DMS79 treated with DMSO at 0.1 percent for 48 hours (cell line): ENCODE results near the gene LRMDA.
A peak's percentile ranks its signal among the peaks of the same experiment; 100 is the strongest.

Experiments
- DNase-seq: peaks from one replicate; lab custom pipeline; 2025; lab: John Stamatoyannopoulos, UW

Gene LRMDA

DNA sequence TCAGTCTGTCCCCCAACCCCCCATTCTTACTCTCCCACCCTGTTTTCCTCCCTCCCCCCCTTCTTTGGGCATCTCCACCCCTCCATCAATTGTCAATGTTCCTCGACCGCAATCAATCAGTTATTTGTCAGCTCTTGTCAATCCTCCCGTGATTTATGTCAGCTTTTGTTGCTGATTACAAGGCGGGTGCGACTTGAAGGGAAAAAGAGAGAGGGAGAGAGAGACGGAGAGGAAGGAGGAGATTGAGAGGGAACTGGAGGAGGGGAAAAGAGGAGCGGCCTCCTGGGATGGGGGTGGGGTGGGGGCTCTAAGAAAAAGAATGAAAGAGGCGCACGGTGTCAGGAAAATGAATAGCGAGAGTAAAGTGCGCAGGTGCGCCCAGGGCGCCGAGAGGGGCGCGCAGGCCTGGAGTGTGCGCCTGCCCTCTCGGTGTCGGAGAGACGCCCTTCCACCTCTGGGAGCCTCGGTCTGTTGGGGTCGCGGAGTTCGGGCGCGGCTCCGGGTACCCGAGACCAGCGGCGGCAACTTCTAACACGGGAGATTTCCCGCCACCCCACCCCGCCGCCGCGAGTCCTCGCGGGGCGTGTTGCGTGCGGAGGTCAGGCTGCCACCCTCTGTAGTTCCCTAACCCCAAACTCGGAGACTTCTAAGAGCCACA lies 28.8 kb upstream of the LRMDA start:
- DNase-seq = peak; percentile 70

DNA sequence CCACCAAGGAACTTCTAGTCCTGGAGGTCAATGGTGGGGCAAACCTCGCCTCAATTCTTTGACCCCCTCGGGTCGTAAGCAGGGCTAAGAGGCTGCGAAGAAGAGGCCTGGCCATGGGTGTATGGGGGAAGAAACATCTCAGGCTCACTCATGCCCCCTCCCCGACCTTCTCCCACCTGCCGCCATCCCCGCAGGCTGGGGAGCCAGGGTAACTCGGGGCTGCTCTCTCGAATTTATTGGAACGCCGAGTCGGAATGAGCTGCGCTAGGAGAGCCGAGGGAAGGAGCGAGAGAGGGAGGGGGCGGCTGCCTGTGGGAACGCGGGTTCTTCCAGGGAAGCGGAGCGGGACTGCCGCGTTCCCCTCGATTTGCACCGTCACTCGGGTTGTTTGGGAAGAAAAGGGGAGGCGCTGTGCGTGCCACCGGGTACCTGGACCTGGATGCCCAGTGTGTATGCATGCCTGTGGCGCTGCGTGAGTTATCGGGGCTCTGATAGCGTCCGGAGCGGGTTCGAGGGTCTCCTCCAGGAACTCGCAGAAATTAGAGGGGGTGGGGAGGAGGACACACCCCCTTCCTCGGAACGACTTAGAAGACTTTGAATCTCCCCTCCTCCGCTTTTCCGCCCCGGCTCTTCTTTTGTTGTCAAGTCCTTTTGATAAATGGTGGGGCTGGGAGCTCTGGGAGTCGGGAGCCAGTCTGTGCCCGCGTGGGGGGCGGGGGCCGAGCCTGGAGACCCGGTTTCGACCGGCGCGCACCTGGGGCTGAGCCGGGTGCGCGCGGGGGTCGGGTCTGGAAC lies 28.1 kb upstream of the LRMDA start:
- DNase-seq = peak; percentile 9

DNA sequence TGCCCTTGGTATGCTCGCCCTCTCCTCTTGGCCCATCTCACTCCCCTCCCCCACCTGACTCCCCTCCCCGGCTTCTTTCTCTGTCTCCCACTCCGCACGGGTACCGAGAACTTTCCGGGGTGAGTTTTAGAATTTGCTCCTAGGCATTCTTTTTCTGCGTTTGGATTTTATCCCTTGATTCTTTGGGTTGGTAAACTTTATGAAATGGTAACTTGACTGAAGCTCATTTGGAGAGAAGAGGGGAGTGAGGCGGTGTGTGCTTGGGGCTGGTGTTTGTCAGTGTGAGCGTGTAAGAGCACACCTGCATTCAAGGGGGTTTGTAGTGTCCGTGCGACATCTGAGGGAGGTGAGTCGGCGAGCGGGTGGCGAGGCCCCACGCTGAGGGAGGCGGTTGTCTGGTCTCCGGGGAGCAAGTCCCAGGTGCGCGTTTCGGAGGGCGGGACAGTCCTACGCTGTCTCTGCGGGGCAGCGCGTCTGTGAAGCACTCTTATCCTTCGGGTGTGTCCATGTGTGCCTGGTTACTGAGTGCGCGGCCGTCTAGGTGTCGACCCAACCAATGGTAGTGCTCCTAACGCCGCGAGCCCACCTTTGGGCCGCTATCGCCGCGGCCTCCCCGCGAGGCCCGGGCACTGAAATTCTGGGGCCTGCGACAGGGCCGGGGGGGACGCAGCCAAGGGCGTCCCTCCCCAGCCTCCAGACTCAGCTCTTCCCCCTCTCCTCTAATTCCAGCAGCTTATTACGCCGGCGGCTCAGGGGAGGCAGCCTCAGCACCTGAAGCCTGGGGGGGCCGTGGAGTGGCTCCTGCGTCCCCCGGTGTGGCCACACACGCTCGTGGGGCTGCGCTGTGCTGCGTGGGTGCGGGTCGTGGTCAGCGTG lies 27.2 kb upstream of the LRMDA start:
- DNase-seq = peak; percentile 51

DNA sequence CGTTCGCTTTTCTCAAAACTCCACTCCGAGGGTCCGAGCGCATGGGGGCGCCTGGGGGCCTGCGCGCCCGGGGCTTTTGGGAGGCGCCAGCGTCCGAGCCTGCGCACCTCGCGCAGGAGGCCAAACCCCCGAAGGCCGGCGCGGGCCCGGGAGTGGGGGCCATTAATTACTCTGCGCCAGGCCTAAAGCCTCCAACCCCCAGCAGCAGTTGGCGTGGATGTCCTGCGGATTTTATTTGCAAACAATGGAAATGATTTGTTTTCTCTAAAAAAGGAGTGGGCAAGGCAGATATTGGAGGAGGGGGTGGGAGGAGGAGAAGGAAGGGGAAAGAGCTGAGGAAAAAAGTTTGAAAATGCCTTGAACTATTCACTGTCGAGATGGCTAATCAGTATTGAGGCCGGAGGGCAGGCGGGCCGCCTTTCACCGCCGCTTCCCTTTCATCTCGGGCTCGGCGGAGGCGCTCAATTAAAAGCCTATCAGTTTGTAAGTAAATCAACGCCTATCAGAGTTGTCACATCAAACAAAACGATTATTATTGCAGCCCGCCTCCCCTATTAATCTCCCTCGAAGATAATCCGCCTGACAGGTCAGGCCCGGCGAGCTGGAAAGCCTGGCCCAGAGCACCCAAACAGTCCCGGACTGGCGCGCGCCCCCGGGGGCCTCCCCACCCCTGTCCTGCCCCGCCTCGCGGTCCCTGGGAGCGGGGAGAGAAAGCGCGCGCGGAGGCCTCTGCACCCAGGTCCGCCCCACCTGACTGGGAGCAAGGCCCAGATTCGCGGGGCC lies 26.4 kb upstream of the LRMDA start:
- DNase-seq = peak; percentile 20

DNA sequence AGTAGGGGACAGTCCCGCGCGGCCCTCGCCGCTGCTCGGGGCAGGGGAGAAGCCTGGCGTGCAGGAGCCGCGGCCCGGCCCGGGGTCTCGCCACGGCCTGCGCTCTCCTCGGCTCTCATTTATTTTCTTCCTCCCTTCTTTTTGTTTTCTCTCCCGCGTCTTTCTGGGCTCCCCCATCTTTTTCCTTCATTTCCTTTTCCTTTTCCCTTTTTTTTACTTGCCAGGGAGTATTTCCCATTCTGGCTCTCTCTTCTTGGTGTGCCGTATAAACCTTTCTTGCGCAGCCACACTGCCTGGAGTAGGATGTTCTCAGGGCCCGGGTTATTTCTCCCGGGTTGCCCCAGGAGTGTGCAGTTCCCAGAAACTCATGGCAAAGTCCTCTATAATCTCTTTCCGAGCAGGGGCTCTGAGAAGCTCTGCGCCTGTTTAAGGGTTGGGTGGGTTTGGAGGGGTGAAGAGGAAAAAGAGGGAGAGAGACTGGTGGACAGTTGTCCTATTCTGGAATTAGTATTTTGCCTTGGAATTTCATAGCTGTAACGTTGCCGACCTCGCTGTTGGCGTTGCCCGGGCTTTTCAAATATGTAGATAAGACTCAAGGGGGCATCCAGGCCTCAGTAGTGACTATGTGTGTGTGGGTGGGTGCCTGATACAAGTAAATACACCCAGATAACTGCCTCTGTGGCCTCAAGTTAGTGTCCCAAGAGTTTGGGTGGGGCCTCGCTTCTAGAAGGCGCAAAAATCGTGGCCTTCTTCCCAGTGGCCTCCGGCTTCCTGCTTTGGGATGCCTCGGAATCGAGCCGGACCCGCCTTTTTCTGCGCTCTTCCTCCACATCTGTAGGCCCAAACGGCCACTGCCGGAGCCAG lies 25.6 kb upstream of the LRMDA start:
- no peak for DNase-seq

DNA sequence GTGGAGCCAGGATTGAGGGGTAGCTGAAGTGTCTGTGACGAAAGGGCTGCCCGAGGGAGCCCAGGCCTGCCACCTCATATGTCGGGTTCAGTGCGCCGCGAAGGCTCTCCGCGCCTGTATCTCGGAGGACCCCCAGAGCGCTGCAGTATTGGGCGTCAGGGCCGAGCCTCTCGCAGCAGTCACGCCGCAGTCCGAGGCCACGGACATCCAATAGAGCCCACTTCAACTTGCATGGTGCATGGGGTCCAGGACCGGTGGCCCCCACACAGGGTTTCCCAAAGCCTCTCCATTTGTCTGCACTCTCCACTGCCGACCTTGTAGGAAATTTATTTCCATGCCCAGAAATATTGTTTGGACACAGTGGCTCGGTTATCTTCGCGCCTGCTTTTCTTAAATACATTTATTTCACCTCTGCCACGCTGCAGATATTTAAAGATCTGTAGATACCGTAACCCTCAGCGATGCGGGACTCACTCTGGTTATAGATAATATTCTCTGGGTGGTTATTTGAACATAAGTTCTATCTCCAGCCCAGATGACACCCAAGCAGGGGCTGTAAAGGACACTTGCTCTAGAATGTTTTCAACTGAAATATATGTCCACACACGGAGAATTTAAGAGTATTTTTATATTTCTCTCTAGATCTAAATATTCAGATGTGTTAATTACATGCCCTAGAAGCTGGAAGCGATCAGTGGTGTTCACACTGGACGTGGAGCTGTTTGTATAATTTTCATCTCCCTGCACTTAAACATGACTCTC lies 24.8 kb upstream of the LRMDA start:
- no peak for DNase-seq

DNA sequence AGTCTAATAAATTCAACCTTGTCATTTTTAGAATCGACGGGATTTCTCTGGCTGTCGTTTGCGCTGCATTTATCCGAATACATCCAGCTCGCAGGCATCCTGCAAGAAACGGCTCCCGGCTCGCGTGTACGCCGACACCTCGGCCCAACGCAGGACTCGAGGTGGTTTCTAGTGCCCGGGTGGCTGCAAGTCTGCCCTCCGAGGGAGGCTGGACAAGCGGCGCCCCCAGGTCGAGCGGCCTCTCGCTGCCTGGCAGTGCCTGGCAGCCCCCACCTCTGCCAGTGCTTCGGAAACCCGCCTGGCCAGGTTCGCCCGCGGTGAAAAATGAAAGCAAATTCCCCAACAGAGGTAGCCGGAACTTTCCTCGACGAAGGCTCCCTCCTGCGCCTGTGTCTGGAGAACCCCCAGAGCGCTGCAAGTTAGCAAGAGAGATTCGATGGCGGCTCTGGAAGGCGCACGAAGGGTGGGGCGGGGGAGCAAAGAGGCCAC lies 24.2 kb upstream of the LRMDA start:
- DNase-seq = no peak

DNA sequence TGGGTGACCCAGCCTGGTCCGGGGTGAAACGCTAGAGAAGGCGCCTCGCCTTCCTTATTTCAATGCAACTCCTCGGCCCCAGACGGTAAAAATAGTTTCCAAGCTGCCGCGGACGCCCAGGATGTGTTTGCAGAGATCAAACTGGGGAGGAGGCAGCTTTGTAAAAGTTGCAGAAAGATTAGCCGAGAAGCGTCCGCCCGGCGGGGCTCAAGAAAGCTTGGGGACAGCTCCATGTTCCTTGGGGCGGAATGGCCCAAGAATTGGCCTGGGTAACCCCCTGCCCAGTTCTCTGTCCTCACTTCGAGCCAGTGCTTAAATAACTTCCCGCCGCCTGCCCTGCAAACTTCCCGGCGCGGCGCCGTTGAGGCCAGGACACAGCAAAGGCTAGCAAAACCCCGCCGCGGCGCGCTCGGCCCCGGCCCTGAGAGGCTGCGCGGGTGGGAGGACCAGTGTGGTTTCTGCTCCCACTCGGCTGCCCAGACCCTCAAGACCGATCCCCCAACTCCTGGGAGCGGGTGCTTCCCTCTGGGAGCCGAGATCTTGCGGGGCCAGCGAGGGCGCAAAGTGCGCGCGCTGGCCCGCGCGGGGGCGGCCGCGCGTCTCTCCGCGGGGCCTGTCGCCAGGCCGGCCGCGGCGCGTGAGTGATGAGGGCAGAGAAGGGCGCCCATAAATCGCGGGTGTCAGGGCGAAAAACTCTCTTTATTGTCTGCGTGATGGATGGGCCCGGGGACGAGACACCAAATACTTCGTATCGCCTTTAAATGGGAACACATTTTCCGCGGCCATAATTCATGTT lies 23.5 kb upstream of the LRMDA start:
- no peak for DNase-seq

DNA sequence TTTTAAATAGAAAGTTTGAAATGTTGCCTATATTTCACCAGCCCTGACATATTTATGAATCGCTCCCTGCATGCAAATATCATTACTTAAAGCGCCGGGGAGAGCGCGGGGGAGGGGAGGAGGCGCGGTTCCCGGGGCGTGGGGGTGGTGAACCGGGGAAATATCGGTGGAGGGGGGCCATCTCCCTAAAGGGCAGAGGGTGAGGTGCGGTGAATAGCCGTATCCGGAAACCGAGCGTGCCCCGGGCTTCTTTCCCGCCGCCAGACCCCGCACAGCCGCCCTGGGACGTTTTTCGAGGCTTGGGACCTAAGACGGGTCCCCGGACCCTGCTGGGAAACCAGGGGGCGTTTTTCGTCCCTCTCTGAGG lies 22.9 kb upstream of the LRMDA start:
- no peak for DNase-seq

DNA sequence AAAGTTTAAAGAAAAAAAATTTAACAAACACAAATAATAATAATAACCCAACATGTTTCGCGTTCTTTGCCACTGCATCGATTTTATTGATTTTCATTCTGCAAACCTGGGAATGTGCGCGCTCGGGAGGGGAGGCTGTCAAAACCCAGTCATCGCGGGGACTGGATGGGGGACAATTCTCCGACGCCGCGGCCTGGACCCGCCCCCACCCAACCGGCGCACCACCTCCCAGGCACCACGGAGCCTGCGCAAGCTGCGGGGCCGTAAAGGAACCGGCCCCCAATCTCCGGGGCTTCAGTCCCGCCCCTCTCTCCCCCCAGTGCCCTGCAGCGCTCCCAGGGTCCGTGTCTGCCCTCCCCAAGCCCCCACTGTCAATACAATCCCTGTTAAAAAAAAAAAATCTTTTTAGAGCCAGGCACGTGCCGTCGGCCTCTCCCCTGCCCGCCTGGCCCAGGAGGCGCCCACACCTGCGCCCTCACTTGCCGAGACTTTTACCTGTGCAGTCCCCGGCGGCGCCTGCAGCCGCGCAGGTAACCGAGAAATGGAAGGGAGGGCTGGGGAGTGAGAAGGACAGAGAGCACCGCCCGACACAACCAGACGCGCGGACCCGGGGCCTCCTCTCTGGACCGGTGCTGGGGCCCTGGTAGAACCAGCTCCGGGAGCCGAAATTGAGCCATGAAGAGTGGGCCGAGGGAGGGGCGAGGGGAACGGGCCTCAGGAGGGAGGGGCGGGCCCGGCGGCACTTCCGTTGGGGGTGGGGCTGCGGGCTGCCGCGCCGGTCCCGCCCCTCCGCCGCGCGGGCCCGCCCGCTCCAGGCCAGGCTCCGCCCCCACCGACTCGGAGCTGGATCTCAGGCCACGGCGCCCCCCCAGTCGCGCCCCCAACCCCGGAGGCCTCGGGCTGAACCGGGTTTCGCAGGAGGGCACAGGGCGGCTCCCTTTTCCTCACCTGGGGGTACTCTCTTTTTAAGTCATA lies 22.2 kb upstream of the LRMDA start:
- DNase-seq = peak; percentile 40

DNA sequence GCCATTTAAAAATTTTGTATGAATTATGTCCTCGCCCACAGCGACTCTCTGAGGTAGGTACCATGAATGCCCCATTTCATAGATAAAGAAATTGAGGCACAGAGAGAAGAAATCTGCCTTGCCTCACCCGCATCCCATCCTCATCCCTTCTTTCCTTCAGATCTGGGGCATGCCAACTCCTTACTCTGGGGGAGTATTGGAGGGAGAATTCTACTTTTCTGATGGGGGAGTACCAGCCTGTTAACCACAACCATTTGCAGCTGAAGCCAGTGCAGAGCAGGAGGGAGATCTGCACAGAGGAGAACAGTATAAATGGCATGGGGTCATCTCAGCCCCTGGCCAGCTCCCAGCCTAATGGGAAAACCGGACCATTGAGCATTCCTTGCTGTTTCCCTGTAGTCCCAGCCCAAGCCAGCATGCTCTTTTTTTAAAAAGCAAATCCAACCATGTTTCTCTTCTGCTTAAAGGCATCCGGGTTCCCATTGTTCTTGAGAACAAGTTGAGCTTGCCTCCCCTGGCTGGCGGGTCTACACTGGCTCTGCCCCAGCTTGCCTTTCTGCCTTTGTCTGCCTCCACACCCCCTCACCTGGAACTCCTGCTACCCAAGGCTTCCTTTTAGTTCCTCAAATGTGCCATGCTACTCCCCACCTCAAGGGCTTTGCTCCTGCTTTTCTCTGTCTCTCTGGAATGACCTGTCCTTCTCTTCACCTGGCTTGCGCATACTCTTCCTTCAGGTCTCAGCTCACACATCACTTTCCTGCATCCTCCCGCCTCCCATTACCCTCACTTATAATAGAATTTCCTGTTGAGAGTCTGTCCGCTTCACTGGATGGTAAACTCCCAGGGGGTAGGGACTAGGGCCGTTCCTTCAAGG lies 21.1 kb upstream of the LRMDA start:
- DNase-seq = no peak

DNA sequence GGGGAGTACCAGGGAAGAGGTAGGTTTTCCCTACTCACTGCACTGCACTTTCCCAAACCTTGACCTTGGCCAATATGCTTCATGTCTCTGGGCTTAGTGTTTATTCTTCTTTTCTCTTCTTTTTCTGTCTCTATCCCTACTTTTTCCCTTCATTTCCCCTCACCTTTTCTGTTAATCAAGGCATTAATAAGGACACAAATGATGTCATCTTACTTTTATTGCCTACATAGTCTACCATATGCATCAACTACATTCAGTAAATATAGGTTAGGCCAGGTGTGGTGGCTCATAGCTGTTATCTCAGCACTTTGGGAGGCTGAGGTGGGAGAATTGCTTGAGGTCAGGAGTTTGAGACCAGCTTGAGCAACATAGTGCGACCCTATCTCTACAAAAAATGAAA lies 16.9 kb upstream of the LRMDA start:
- DNase-seq = no peak

DNA sequence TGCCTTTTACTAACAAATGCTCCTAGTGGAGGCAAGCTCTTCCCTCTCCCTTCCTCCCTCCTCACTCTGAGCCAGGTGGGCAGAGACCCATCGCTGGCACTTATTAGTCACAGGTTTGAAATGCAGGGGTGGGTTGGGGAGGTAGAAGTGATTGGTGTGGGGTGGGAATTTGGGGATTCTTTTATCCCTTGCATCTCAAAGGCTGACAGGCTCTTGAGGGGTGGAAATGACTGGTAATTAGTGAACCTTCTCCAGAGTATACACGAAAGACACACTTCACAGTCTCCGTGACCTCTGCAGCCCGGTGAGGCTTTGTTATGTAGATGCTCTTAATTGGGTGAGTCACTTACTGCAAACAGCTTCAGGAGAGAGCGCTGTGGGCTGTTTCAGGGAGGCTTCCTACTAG lies 13.9 kb upstream of the LRMDA start:
- DNase-seq = peak; percentile 23

DNA sequence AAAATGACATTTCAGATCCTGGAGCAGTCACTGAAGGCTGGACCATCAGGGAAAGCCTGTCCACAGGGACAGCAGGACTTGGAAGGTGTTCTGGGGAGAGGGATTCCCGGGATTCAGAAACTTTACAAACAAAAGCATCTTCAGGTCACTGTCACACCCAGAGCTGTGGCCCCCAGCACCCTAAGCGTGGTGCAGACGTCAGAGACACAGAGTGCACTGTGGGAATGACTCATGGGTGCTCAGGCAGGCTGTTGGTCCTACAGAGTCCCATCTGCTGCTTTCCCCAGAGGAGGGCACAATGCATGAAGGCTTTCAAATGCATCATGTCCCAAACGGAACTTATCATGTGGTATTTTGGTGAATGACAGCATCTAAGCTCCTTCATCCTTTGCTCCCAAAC lies 13.1 kb upstream of the LRMDA start:
- DNase-seq = no peak

DNA sequence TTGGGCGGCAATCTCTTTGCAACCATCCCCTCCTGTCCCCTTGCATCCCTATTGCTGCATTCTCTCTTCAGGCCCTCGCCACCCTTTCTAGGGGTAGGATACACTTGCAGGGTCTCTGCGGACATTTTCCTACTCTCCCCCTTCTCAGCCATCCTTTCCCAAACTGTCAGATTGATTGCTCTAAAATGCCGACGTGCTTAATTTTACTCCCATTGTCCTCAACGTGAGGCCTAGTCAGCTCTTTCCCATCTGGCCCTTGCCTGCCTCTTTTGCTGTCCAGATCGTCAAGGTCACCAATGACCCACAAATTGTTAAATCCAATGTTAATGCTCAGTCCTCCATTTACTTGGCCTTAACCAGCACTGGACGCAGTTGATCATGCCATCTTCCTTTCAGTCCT lies 12.7 kb upstream of the LRMDA start:
- no peak for DNase-seq

DNA sequence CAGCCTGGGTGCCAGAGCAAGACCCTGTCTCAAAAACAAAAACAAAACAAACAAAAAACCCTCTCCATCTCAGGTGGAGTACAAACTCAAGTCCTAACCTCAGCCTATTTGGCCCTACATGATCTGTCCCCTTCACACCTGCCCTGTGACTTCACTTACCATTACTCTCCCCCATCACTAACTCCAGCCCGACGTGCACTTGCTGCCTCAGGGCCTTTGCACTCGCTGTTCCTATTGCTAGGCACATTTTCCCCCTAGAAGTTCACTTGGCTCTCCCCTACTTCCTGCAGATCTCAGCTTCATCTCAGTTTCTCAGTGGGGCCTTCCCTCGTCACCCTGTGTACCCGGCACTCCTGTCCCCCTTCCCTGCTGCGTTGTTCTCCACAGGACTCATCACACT lies 8.5 kb upstream of the LRMDA start:
- no peak for DNase-seq

DNA sequence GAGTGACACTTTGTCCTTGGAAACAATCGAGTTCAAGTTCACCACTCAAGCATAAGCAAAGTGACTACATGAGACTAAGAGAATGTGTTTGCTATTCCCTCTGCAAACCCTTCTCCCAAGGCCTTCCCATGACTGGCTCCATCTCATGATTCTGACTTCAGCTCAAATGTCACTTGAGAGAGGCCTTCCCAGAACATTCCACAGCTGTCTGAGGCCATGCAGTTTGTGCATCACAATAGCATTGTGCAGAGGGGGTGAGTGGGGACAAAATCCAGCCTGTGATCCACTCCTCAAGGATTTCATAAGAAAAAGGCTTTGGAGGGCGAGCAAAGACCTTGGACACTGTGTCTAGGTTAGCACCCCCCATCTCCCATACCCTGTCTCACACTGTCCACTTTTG lies 6.9 kb upstream of the LRMDA start:
- no peak for DNase-seq
